ENCODE results near the gene KIRREL3. TPM values are rescaled to one million over a fixed set of nuclear protein-coding genes. Genes with fewer than 3 reads are reported as not detected.

KIRREL3 gene
- total and polyA plus RNA-seq, 2 of the 8 experiments (the other 6 are each of a cell fraction or from before 2014, with no cell fraction given): 0.29 to 0.32 TPM

DNA sequence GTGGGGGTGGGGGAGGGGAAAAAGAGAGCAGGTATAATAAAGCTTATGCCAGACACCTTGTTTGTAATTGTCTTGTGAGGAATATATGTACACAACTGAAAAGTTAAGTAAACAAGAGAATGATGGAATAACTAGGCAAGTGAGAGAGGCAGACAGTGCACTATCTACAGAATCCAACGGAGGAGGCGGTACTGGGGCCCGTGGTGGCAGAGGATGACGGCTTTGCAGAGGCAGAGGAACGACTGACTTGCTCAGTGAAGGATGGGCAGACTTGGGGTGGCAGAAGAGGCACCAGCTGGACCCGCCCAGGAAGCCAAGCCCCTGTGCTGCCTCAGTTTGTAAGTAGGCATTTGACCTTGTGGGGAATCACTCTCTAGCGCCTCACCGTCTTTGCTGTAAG lies 347.5 kb downstream of the KIRREL3 start:
- Histone ChIP-seq H3K23ac (ENCODE audit: insufficient read length) (no peak overlapping the region), H4K20me1 (replicated peaks in 1 of 2; ENCODE audit: control insufficient read depth in 1 of 2, insufficient read depth in 2 of 2, low read length in 2 of 2) (no peaks in the 10 kb centered on the region), H4K5ac (ENCODE audit: insufficient read length, low read depth, low read length) (no peak overlapping the region), H3K4ac (replicated peaks; ENCODE audit: insufficient read length, low read depth, low read length) (no peak overlapping the region), H2AFZ (ENCODE audit: low read length) (no peak overlapping the region), H2BK5ac (ENCODE audit: low read depth, low read length) (no peak overlapping the region), H3K4me1 (replicated peaks in 1 of 4; ENCODE audit: control insufficient read depth in 3 of 4, insufficient read depth in 4 of 4, low read length in 3 of 4) (peaks cover 2 to 5% (median 2%) of the 10 kb centered on the region in 4 experiments; a peak in 5 of 7 replicates), H2BK12ac (ENCODE audit: low read depth, low read length) (no peak overlapping the region), H3K79me1 (ENCODE audit: low read depth, low read length) (no peaks in the 10 kb centered on the region), H3K79me2 (ENCODE audit: control insufficient read depth in 1 of 2, insufficient read depth in 2 of 2, low read length in 2 of 2) (no peaks in the 10 kb centered on the region), H3K18ac (ENCODE audit: extremely low read depth, low read length) (no peak overlapping the region), H3K23me2 (ENCODE audit: low read depth, low read length) (no peaks in the 10 kb centered on the region), H4K91ac (replicated peaks; ENCODE audit: insufficient read length, low read length) (no peak overlapping the region), H3K4me3 (ENCODE audit: extremely low read depth in 1 of 4, insufficient read depth in 2 of 4, low read depth in 3 of 4, low read length in 4 of 4) (no peak overlapping the region), H3K56ac (replicated peaks; ENCODE audit: insufficient read length, low read depth, low read length) (no peak overlapping the region), H2BK15ac (ENCODE audit: low read length) (no peak overlapping the region), H3K14ac (ENCODE audit: insufficient read length) (no peak overlapping the region), H2BK20ac (ENCODE audit: low read length) (no peak overlapping the region), H3K4me2 (ENCODE audit: insufficient read depth in 1 of 2, low read depth in 2 of 2, low read length in 2 of 2) (no peak overlapping the region), H4K8ac (ENCODE audit: extremely low read depth, insufficient read depth, low read length) (no peak overlapping the region), H3K9me3 (ENCODE audit: insufficient read depth in 2 of 2, low read depth in 1 of 2, low read length in 1 of 2) (no peaks in the 10 kb centered on the region), H2AK5ac (ENCODE audit: low read depth, low read length) (no peak overlapping the region), H3K27me3 (replicated peaks in 1 of 4; ENCODE audit: control insufficient read depth in 3 of 4, extremely low read depth in 1 of 4, insufficient read depth in 3 of 4, low read length in 3 of 4) (no peaks in the 10 kb centered on the region), H3K27ac (ENCODE audit: low read depth, low read length) (no peak overlapping the region), H3K9ac (replicated peaks in 1 of 4; ENCODE audit: extremely low read depth in 1 of 4, low read depth in 3 of 4, low read length in 3 of 4) (no peak overlapping the region), H3K36me3 (ENCODE audit: control insufficient read depth in 2 of 4, insufficient read depth in 4 of 4, low read length in 3 of 4) (no peaks in the 10 kb centered on the region), H2BK120ac (replicated peaks; ENCODE audit: low read depth, low read length) (no peak overlapping the region)
- FAIRE-seq (no peak), DNase-seq (ENCODE audit: low read depth in 1 of 2, low spot score in 2 of 2) (no peak)
- 83% methylated on average over 8 of the region's 8 CpGs; no CpG with 5 or more reads in 1 of the 2 experiments for WGBS, 2 experiments (ENCODE audit: extremely low coverage in 1 of 2, insufficient coverage in 1 of 2, insufficient read length in 1 of 2, insufficient replicate concordance in 2 of 2, low coverage in 1 of 2, low lambda C conversion rate in 2 of 2, missing lambda C conversion rate in 1 of 2)
- CTCF ChIA-PET (ENCODE audit: partially characterized antibody): interaction anchor here (1.2 kb wide), 1 partner anchor 8 kb away, joined by 3 read pairs; no protein-coding TSS in a partner anchor
- POLR2A ChIA-PET (ENCODE audit: partially characterized antibody): no interaction called here
- TF ChIP-seq CREB1 (IDR thresholded peaks at IDR 0.05): no peak
- TF ChIP-seq SIX5 (IDR thresholded peaks at IDR 0.05; ENCODE audit: low read depth, low read length): no peak
- TF ChIP-seq ZNF274 (IDR thresholded peaks at IDR 0.05; ENCODE audit: borderline replicate concordance, extremely low read depth, low read length): no peak
- TF ChIP-seq CBX8 (IDR thresholded peaks at IDR 0.05; ENCODE audit: borderline replicate concordance, low read depth, low read length): no peak
- TF ChIP-seq KDM5A (IDR thresholded peaks at IDR 0.05; ENCODE audit: low read length): no peak
- TF ChIP-seq BCL11A (IDR thresholded peaks at IDR 0.05; ENCODE audit: low read depth in 2 of 2, low read length in 2 of 2): no peak
- no peak for TF ChIP-seq TBP (IDR thresholded peaks at IDR 0.05; ENCODE audit: low read depth, low read length)
- no peak for TF ChIP-seq CHD2 (IDR thresholded peaks at IDR 0.05; ENCODE audit: low read length)
- no peak for TF ChIP-seq NRF1 (IDR thresholded peaks at IDR 0.05; ENCODE audit: low read depth, low read length)
- no peak for TF ChIP-seq CTBP2 (IDR thresholded peaks at IDR 0.05; ENCODE audit: borderline replicate concordance, insufficient read depth, insufficient read length, low read length)
- TF ChIP-seq SAP30 (IDR thresholded peaks at IDR 0.05; ENCODE audit: insufficient read depth, insufficient replicate concordance, low read length): no peak
- TF ChIP-seq SIN3A (conservative IDR thresholded peaks at IDR 0.05 in 1 of 2, IDR thresholded peaks at IDR 0.05 in 1 of 2; ENCODE audit: low read depth in 1 of 2, low read length in 2 of 2): no peak
- TF ChIP-seq JUN (IDR thresholded peaks at IDR 0.05; ENCODE audit: low read depth, low read length): no peak
- no peak for TF ChIP-seq PHF8 (conservative IDR thresholded peaks at IDR 0.05; ENCODE audit: low read depth, low read length)
- TF ChIP-seq POU5F1 (IDR thresholded peaks at IDR 0.05; ENCODE audit: low read depth, low read length): no peak
- TF ChIP-seq POLR2AphosphoS5 (IDR thresholded peaks at IDR 0.05; ENCODE audit: low read depth, low read length): no peak

Data from H1 (cell line).